Cardiac muscle cell (in vitro differentiated cells and primary cell): ENCODE results near the gene PTHLH. TPM values are rescaled to one million over a fixed set of nuclear protein-coding genes. Genes with fewer than 3 reads are reported as not detected.

Experiments used
- DNase-seq, 2 donors: peaks; one replicate each; pipeline versions ENCODE4 v3.0.0 to v3.0.0-alpha.2; 2010 to 2017; ENCODE audit warnings: low read depth in 1 of 2, low spot score in 1 of 2
- H3K27ac ChIP-seq: fragments of 200-600 bp; sonication (generic); 2 replicates; pipeline ENCODE4 v1.5.1; 2016
- H3K27me3 ChIP-seq: fragments of 200-600 bp; sonication (generic); 2 replicates; pipeline ENCODE4 v1.6.0; 2016; ENCODE audit warnings: control low read depth
- H3K36me3 ChIP-seq: fragments of 200-600 bp; sonication (generic); 2 replicates; pipeline ENCODE4 v1.5.1; 2016; ENCODE audit warnings: control low read depth
- H3K4me1 ChIP-seq: fragments of 200-600 bp; sonication (generic); 2 replicates; pipeline ENCODE4 v1.8.1; 2017; ENCODE audit warnings: low read depth, mild to moderate bottlenecking, mixed run types
- H3K4me3 ChIP-seq: fragments of 200-600 bp; sonication (generic); 2 replicates; pipeline ENCODE4 v1.5.1; 2016; ENCODE audit warnings: mild to moderate bottlenecking
- H3K9me3 ChIP-seq: fragments of 200-600 bp; sonication (generic); 2 replicates; pipeline ENCODE4 v1.5.1; 2017; ENCODE audit warnings: low read depth, mild to moderate bottlenecking, control low read depth
- CTCF ChIP-seq: IDR thresholded peaks from 2 replicates; pipeline ENCODE4 v1.5.1; 2012; ENCODE audit warnings: low read depth, mild to moderate bottlenecking, low read length
- polyA plus RNA-seq: library from polyadenylated mRNA; unstranded; fragments of >200 nt; fragmentation: Nextera tagmentation; extraction: Ambion mirVana; gene quantifications from 2 replicates; pipeline ENCODE4 v1.2.1, GENCODE V29; 2016
- total RNA-seq: library from RNA; depleted of rRNA; stranded (reverse); fragments of >200 nt; gene quantifications from 2 replicates; pipeline ENCODE4 v1.2.3, GENCODE V29; 2016

PTHLH gene
- total RNA-seq (not detected in 2 replicates), polyA plus RNA-seq (0.20 TPM in 1 of 2 replicates, not detected in the other)

- Histone ChIP-seq H3K36me3 (no peaks in the 10 kb centered on the region), H3K4me3 (no peak within 1 kb of the TSS), H3K9me3 (no peaks in the 10 kb centered on the region), H3K27ac (no peak within 1 kb of the TSS), H3K27me3 (peaks cover 100% of the 10 kb centered on the region), H3K4me1 (peaks cover 4% of the 10 kb centered on the region)
- no peak for TF ChIP-seq CTCF
- DNase-seq: no peak
These were observed at the start of gene PTHLH for GRCh38 chr12:27972721-27973120. Gene PTHLH, minus strand, starts transcription at chr12:27972733. Its CDS starts 3,239 bp downstream, at chr12:27969494.

DNA sequence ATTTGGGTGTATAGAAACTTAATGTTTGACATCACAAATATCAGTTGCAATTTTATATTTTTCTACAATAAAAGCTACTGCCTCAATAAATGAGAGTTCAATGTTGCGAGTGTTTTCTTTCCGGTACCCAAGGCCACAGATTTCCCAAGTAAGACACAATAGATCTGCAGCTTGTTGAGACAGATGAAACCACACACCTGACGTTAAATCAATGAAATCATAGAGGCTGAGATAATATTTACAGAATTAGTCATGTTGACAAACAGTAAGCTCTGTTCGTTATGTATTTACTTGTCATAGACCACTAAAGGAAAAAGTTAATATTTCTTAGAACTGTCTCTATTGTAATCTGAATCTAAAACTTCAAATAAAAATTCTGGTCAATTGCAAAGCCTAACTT, 49.2 kb upstream of the PTHLH start:
- no peak for TF ChIP-seq CTCF

DNA sequence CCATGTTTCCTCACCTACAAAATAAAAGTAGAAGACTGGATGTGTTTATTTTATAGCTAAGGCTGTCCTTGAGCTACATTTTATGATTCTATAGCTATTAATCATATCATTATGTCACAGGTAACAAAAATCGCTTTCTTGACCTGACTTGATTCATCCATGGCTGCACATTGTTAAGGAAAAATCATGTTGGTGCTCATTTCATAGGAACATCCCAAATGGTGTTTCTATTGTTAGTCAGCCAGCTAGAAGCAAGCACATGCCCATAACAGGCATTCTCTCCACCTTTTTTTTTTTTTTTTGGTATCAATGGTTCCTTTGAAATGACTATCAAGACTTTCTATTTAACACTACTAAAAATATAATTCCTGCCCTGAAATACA, 45.3 kb upstream of the PTHLH start:
- H3K9me3 ChIP-seq: no peaks in the 10 kb centered on the region
- no peak for TF ChIP-seq CTCF
- no peaks in the 10 kb centered on the region for H3K36me3 ChIP-seq
- no peak for DNase-seq
- no peaks in the 10 kb centered on the region for H3K4me1 ChIP-seq
- no peak overlapping the region for H3K4me3 ChIP-seq
- H3K27me3 ChIP-seq: no peaks in the 10 kb centered on the region
- no peak overlapping the region for H3K27ac ChIP-seq

More for the DNA sequence above, 49.2 kb upstream of the PTHLH start:
- Histone ChIP-seq H3K4me3 (no peak overlapping the region), H3K9me3 (no peaks in the 10 kb centered on the region), H3K27ac (no peak overlapping the region), H3K36me3 (no peaks in the 10 kb centered on the region), H3K27me3 (no peaks in the 10 kb centered on the region), H3K4me1 (no peaks in the 10 kb centered on the region)
- no peak for DNase-seq

DNA sequence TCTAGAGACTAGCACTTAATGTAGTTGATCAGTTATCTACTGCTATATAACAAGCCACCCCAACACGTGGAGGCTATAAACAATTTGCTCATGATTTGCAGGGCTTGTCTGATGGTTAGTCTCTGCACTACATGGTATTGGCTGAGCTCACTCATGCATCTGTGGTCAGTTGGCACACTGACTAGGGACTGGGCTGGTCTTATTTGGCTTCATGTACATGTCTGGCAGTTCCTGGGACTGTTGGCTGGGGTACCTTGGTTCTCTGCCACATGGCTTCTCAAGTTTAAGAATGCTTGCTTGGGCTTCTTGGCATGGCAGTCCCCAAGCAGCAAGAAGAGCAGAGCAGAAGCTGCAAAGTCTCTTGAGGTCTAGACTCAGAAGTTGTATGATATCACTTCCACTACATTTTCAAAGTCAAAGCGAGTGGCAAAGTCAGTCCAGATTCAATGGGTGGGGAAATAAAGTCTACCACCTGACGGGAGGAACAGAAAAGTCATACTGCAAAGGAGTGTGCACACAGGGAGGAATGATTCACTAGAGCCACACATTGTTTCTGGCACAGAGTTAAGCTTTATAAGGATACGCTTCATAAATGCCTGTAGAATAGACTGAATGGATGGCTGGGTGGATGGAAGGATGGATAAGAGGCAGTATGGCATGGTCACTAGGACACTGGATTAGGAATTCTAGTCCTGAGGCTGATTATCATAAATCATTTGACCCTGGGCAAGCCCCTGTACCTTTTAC, 44.8 kb upstream of the PTHLH start:
- no peaks in the 10 kb centered on the region for H3K27me3 ChIP-seq
- no peak for TF ChIP-seq CTCF
- H3K36me3 ChIP-seq: no peaks in the 10 kb centered on the region
- H3K27ac ChIP-seq: no peak overlapping the region
- H3K9me3 ChIP-seq: no peaks in the 10 kb centered on the region
- H3K4me1 ChIP-seq: no peaks in the 10 kb centered on the region
- no peak for DNase-seq
- no peak overlapping the region for H3K4me3 ChIP-seq

- H3K9me3 ChIP-seq: no peaks in the 10 kb centered on the region
- TF ChIP-seq CTCF: no peak
These were observed 42.6 kb upstream of the PTHLH start for GRCh38 chr12:28015165-28015564.

More at GRCh38 chr12:28015165-28015564, 42.6 kb upstream of the PTHLH start:
- H3K4me1 ChIP-seq: no peaks in the 10 kb centered on the region
- no peaks in the 10 kb centered on the region for H3K36me3 ChIP-seq
- H3K4me3 ChIP-seq: no peak overlapping the region
- DNase-seq: no peak
- no peaks in the 10 kb centered on the region for H3K27me3 ChIP-seq
- H3K27ac ChIP-seq: no peak overlapping the region
